Stimulated activated CD4-positive, alpha-beta T cell treated with anti-CD3 and anti-CD28 coated beads, Interleukin-1b, Interleukin-23, amount 100 ng/mL, for 24 hours (primary cell): ENCODE measurements around the gene STAMBPL1.
"Not testable (repeated sequence)": the region's sequence is repeated elsewhere in the genome, so short reads cannot be mapped to it uniquely, and the experiment has no call there.

Experiments used
- DNase-seq, 4 experiments: peaks; one replicate each; pipeline ENCODE4 v3.0.0-alpha.2; 2020; ENCODE audit warnings: low read depth in 4 of 4, low spot score in 1 of 4

The STAMBPL1 gene

DNA sequence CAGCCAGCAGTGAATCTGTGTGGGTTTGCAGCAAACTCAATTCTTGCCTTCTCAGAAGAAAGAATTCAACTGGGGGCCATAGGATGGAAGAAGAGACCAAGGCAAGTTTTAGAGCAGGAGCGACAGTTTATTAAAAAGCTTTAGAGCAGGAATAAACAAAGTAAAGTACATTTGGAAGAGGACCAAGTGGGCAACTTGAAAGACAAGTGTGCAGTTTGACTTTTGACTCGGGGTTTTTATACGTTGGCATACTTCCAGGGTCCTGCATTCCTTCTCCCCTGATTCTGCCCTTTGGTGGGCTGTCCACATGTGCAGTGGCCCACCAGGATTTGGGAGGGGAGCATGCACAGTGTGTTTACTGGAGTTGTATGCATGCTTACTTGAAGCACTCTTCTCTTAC is 25.4 kb upstream of the STAMBPL1 start:
- DNase-seq: no peak

- DNase-seq: no peak
Measured at GRCh38 chr10:88857831-88858230, 22.2 kb upstream of the STAMBPL1 start.

GRCh38 chr10:88858491-88858890 is 21.6 kb upstream of the STAMBPL1 start:
- DNase-seq: no peak

- no peak for DNase-seq
Measured at GRCh38 chr10:88861036-88861435, 19.0 kb upstream of the STAMBPL1 start.

DNA sequence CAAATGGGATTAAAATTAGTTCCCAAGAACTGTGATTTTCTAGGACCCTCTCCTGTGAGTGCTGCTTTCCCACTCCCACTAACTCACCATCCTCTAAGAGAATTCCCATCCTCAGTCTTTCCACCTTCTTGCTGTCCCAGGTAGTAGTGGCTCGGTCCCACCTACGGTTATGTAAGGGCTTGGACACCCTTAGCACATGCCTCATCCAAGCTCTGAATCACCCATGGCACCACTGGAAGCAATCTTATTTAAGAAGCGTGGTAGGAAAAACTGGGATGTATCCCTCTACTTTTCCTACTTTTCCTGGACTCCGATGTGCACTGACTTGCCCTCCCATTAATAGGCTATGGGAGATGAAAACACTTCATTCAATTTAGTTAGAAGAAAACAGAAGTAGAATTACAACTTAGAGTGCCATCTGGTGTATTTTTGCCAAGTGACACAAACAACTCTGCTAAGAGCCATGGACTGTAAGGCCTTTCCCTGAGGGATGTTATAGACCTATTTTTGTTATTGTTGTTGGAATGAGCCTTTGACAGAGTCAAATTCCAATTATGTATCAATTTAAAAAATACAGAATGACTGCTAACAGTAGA is 14.7 kb upstream of the STAMBPL1 start:
- no peak for DNase-seq

- no peak for DNase-seq
Measured at GRCh38 chr10:88866454-88866853, 13.6 kb upstream of the STAMBPL1 start.

DNA sequence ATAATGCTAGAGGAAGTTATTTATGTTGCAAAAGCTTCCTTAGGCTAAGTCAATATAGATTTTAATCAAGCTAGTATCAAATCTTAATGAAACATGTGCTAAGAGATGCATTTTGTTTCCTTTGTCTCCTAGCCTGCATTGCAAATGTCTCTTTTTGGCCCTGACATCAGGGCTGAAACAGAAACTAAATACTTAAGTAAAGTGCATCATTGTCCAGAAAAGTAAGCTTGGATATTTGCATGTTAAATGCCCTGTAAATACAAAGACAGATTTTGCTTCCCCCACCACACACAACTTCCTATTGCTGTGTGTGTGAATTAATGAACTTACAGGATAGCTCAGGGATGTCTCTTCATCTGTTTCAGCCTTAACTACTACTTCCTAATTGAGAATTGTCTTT is 10.0 kb upstream of the STAMBPL1 start:
- no peak for DNase-seq

DNA sequence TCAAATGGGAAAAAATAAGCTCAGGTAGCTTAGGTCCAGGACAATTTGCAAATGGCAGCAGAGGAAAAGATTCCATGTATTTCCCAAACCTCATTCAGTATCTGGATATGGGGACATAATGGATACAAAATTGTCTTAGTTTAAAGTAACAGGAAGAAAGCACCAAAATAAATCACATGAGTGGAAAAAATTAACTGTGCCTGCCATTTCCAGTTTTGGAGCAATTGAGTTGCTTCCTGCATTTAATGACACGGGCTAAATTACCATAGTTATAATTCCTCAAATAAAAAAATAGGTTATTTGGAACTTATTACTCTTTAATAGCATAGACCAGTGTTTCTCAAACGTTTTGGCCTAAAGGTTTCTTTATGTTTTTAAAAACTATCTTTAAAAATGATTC is 6.3 kb upstream of the STAMBPL1 start:
- no peak for DNase-seq

- DNase-seq: no peak
Measured at GRCh38 chr10:88874281-88874680, 5.8 kb upstream of the STAMBPL1 start.

- DNase-seq: no peak
Measured at GRCh38 chr10:88875081-88875480, 5.0 kb upstream of the STAMBPL1 start.

DNA sequence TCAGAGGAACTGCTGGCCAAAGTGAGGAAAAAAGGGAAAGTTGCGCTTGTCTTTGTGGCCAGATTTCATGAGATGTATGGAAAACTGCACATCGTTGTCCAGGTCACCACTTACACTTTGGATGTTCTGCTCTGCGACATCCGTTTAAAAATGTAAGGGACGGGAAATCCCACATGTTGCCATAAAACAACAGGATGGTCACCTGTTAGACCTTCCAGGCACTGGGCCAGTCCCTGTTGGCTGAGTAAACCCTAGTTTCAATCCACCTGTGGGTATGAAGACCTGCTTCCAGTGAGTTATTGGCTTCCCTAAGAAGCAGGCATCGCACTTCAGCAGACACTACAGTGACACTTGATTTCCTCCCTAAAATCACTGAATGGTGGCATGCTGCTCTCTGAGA is 2.7 kb upstream of the STAMBPL1 start:
- no peak for DNase-seq

DNA sequence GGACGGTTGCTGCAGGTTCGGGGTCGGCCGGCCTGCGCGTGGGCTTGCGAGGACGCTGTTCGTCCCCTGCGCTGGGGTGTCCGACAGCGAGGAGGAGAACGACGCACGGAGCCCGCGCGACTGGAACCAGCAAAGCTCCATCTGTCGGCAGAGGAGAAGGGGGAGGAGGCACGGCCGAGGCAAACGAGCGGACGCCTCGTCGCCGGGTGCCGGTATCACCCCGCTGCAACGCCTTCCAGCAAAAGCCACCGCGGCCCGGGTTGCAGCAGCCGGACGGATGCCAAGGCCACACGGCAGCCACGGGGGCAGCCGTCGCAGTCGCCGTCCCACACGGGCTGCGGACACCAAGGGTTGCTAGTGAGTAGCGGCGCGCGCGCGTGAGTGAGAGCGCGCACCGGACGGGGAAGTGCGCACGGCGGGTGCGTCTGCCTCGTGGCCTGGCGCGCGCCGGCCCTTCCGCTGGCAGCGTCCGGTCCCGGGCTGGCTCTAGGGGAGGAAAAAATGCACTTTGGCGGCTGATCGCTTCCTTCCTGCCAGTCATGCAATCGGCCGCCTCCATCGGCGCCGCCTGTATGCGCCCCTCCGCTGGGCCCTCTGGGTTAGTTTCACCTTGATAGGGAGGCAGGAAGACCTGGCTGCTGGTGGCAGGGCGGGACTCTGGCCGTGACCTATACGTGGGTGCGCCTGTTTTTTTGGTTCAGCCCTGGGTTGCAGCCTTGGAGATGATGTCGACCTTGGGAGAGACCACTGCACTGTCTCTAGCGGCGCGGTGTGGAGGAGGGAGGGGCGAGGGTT is 434 bp downstream of the STAMBPL1 start:
- peak; percentile 30 to 61 (median 44) for DNase-seq

GRCh38 chr10:88881320-88881719 is 1.3 kb downstream of the STAMBPL1 start:
- DNase-seq: no peak

DNA sequence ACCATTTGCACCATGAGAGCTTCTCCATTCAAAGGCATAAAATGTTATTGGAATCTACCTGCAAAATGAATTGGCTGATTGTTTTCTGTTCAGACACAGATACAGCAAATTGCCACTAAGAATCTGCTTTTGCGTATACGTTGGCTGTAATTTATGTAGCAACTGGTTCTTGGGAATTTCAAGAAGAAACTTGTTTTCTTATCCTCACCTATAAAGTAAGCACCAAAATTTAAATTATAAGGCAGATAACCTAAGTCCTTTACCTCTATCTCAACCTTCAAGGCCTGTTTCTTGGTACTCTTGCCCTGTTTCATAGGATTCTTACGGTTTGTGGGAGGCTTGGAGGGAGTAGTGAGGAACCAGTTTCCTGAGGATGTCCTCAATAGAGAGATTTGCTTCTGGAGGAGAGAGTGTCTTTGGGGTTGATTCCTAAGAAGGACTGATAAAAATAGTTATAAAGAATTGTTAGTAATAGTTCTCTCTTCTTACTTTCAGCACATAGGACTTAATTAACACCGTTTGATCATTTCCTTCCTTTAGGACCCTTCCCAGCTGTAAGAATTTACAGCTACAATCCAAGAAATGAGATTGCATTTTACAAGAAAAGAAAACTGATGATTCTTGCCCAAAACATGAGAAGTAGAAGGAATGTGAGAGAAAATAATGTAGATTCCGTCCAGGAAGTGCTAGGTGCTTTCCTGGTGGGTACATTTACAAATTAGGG is 2.0 kb downstream of the STAMBPL1 start:
- no peak for DNase-seq

DNA sequence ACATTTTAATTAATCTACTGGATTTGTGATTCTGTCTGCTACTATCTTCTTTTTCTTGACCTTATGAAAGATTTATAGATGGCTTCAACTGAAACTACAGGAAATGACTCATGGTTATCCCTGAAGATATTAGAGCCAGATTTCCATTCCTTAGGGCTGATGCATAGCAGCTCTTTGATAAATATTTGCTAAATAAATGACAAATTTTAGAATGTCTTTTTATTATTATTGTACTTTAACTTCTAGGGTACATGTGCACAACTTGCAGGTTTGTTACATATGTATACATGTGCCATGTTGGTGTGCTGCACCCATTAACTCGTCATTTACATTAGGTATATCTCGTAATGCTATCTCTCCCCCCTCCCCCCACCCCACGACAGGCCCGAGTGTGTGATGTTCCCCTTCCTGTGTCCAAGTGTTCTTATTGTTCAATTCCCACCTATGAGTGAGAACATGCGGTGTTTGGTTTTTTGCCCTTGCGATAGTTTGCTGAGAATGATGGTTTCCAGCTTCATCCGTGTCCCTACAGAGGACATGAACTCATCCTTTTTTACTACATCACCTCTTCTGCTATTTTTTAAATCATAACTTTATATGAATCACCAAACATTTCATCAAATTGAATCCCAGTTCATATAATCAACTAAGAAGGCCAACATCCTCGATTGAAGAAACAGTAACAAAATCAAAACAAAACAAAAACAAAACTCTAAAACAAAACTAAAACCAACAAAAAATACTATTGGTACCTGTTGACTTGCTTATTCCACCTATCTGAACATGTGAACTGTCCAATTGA is 2.8 kb downstream of the STAMBPL1 start:
- DNase-seq: not testable (repeated sequence)

DNA sequence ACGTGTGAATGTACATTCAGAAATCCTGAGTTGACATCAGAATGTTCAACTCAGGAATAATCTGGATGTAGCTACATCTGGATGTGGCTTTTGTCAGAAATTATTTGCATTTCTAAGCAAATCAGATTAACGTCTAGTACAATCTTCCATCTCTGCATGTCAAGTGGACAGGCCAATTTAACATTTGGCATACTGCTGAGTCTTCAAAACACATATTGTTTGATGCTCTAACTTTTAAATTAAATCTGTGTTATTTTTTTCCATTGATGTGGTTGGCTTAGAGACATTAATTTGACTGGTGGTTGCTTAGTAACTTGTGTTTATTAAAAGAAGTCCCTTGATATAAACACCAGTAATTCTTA is 3.4 kb downstream of the STAMBPL1 start:
- DNase-seq: no peak

DNA sequence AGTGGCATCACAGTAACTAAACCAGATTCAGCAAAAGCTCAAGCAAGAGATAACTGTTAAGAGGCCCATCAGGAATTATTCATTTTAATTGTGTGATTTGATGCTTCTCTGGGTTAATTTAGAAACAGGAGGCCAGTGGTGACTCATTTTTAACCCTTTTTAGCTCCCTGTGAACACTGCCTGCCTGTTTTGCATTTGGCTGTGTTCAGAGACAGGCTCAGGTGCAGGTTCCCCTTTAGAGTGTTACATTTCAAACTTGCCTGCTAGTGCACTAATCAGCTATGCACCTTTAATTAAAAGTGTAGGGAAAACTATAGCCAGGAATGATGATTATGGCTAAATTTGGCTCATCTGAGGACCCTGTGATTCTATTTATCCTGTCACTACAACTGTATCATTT is 6.5 kb downstream of the STAMBPL1 start:
- DNase-seq: no peak

DNA sequence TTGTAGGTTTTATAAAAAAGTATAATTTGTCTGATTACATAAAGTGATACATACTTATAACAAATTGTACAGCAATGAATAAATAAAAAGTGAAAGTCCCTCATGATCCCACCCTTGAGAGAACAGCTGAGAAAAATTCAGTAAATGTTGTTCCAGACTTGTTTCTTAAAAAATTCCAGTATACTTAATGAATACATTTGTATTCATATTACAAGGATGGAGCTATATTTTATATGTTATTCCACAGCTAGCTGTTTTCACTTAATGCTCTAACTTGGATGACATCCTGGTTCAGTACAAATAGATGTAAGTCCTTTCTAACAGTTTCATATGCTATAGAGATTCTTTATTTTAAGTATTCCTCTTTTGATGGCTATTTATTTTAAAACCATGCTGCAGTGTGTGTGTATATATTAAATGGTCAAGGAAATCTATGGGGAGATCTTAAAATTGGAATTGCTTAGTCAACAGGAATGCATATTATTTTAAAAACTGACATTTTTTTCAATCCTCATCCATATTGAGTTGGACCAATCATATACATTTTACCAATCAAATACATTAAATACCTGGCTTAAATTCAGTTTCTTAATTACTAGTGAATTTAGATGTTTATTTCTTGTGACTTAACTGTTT is 8.9 kb downstream of the STAMBPL1 start:
- no peak for DNase-seq

GRCh38 chr10:88889559-88890337 is 9.7 kb downstream of the STAMBPL1 start:
- DNase-seq: no peak

DNA sequence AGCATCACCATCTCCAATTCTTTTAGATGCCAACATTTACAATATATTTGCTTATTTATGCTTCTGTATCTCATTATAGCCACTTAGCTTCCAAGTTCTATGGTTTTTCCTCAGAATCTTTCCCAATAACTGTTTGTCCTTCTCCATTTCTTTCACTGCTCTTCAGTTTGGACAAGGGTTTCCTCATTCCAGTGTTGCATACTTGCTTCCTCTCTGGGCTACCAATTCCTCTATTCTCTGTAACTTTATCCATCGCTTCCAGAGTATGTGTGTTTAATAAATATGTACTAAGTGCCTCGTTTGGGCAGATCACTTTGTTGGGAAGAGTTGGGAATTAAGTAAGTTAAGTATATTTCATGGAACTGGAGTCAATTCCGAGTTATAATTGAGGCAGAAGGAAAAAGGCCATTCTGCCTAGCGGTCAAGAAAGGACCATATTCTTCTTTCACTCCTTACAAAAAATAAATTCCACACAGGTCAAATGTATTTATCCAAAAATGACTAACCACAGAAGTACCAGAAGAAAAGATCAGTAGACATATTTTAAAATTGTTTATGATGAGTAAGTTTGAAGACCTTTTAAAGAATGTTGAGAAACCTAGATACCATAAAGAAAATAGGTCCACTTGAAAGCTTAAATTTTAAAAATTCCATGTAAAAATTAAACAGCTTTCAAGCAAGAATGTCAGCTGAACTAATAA is 10.8 kb downstream of the STAMBPL1 start:
- DNase-seq: no peak
